Measurements from ENCODE around the gene GHSR. TPM values are rescaled to one million over a fixed set of nuclear protein-coding genes. Genes with fewer than 3 reads are reported as not detected.

The GHSR gene
- total RNA-seq, 1 experiment from 2014 or later = not detected

DNA sequence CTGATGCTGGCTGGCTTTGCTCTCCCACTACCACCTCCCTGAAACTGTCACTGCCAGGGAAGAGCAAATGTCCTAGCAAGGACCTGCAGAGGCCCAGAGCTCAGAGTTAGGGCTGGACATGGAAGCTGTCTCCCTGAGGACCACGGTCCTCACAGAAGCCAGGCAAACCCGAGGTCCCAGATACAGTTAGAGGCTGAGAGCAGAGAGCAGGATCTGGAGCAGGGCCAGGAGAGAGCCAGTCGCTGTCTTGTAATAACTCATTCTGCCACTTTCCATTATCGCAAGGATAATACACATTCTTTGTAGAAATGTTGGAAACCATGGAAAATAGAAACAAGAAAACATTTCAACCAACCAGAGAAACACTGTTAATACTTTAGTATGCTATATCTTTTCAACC, 10.1 kb downstream of the GHSR start:
- no peak for DNase-seq
- Histone ChIP-seq H3K4me3 (ENCODE audit: low read depth, low read length) (no peak overlapping the region), H3K4me1 (no peaks in the 10 kb centered on the region), H3K9me3 (no peaks in the 10 kb centered on the region), H3K27me3 (replicated peaks; ENCODE audit: control insufficient read depth, insufficient read depth, low read length) (no peaks in the 10 kb centered on the region), H3K36me3 (ENCODE audit: control insufficient read depth, insufficient read depth, low read length) (no peaks in the 10 kb centered on the region)
- H3K4me3 Mint-ChIP-seq (ENCODE audit: unreplicated experiment) = no peak overlapping the region
- BruUV-seq (replicated peaks) = no TSS peak
- peaks cover 3% of the 10 kb centered on the region for H3K27me3 Mint-ChIP-seq (ENCODE audit: insufficient read depth, unreplicated experiment)
- ChIA-PET POLR2A (no interaction called here), CTCF (interaction anchor here (0.7 kb wide), 1 partner anchor 15 kb away, joined by 3 read pairs; no protein-coding TSS in a partner anchor)
- TF ChIP-seq, protein P1, sequence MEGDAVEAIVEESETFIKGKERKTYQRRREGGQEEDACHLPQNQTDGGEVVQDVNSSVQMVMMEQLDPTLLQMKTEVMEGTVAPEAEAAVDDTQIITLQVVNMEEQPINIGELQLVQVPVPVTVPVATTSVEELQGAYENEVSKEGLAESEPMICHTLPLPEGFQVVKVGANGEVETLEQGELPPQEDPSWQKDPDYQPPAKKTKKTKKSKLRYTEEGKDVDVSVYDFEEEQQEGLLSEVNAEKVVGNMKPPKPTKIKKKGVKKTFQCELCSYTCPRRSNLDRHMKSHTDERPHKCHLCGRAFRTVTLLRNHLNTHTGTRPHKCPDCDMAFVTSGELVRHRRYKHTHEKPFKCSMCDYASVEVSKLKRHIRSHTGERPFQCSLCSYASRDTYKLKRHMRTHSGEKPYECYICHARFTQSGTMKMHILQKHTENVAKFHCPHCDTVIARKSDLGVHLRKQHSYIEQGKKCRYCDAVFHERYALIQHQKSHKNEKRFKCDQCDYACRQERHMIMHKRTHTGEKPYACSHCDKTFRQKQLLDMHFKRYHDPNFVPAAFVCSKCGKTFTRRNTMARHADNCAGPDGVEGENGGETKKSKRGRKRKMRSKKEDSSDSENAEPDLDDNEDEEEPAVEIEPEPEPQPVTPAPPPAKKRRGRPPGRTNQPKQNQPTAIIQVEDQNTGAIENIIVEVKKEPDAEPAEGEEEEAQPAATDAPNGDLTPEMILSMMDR (IDR thresholded peaks at IDR 0.05; ENCODE audit: insufficient read depth in 1 of 2, low read depth in 1 of 2, low read length in 1 of 2, severe bottlenecking in 1 of 2, unreplicated experiment in 1 of 2) = no peak
- H3K9me3 Mint-ChIP-seq (ENCODE audit: unreplicated experiment) = peaks cover 13% of the 10 kb centered on the region
- no peaks in the 10 kb centered on the region for H3K36me3 Mint-ChIP-seq (ENCODE audit: insufficient read depth, unreplicated experiment)
- H3K4me1 Mint-ChIP-seq (ENCODE audit: low read depth, unreplicated experiment) = no peaks in the 10 kb centered on the region
- intact Hi-C loops (cut with micrococcal nuclease; ENCODE audit: unreplicated experiment) = no loop called here
- H3K27ac Mint-ChIP-seq (ENCODE audit: unreplicated experiment) = no peak overlapping the region

DNA sequence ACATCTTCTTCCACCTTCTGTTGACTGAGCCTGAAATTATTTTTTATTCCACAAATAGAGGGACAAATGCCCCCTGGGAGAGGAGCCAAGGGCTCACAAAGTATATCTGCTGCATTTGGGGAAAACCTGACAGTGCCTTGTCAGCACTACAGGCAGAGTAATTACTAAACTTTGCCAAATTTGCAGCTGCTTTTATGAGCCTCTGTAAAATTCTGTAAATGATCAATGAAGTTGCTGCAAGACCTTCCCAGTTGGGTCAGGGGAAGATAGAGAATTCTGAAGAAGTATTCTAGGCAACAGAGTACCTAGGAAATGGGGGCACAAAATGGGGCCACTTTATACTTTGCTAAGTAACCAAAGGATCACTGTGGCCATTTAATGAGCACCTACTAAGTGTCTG, 10.5 kb downstream of the GHSR start:
- TF ChIP-seq, protein P1 (IDR thresholded peaks at IDR 0.05; ENCODE audit: insufficient read depth in 1 of 2, low read depth in 1 of 2, low read length in 1 of 2, severe bottlenecking in 1 of 2, unreplicated experiment in 1 of 2) = no peak
- Mint-ChIP-seq H3K9me3 (ENCODE audit: unreplicated experiment) (peaks cover 16% of the 10 kb centered on the region), H3K27me3 (ENCODE audit: insufficient read depth, unreplicated experiment) (peaks cover 3% of the 10 kb centered on the region), H3K36me3 (ENCODE audit: insufficient read depth, unreplicated experiment) (no peaks in the 10 kb centered on the region), H3K4me3 (ENCODE audit: unreplicated experiment) (no peak overlapping the region), H3K4me1 (ENCODE audit: low read depth, unreplicated experiment) (no peaks in the 10 kb centered on the region), H3K27ac (ENCODE audit: unreplicated experiment) (no peak overlapping the region)
- POLR2A ChIA-PET = no interaction called here
- DNase-seq = no peak
- CTCF ChIA-PET = interaction anchor here (0.7 kb wide), 1 partner anchor 15 kb away, joined by 3 read pairs; no protein-coding TSS in a partner anchor
- Histone ChIP-seq H3K36me3 (ENCODE audit: control insufficient read depth, insufficient read depth, low read length) (no peaks in the 10 kb centered on the region), H3K27me3 (replicated peaks; ENCODE audit: control insufficient read depth, insufficient read depth, low read length) (no peaks in the 10 kb centered on the region), H3K9me3 (no peaks in the 10 kb centered on the region), H3K4me3 (ENCODE audit: low read depth, low read length) (no peak overlapping the region), H3K4me1 (no peaks in the 10 kb centered on the region)
- intact Hi-C loops (cut with micrococcal nuclease; ENCODE audit: unreplicated experiment) = no loop called here
- no TSS peak for BruUV-seq (replicated peaks)

DNA sequence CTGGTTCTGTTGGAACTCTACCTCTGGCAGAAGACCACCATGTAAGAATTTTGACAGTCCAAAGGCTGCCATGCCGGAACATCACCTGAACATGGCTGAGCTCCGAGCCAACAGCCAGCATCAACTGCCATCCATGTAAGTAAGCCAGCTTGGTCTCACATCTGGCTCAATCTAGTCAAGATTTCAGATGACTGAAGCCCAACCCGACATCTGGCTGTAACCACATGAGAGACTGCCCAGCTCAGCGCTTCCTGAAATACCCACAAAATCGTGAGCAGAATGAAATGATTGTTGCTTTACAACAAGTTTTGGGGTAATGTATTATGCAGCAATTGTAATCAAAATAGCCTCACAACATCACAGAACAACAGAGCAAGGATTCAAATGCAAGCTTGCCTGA, 32.9 kb downstream of the GHSR start:
- no TSS peak for BruUV-seq (replicated peaks)
- TF ChIP-seq, protein P1 (IDR thresholded peaks at IDR 0.05; ENCODE audit: insufficient read depth in 1 of 2, low read depth in 1 of 2, low read length in 1 of 2, severe bottlenecking in 1 of 2, unreplicated experiment in 1 of 2) = no peak
- Histone ChIP-seq H3K27me3 (replicated peaks; ENCODE audit: control insufficient read depth, insufficient read depth, low read length) (no peaks in the 10 kb centered on the region), H3K9me3 (no peaks in the 10 kb centered on the region), H3K36me3 (ENCODE audit: control insufficient read depth, insufficient read depth, low read length) (no peaks in the 10 kb centered on the region), H3K4me1 (no peaks in the 10 kb centered on the region), H3K4me3 (ENCODE audit: low read depth, low read length) (no peak overlapping the region)
- DNase-seq = no peak
- POLR2A ChIA-PET = no interaction called here
- H3K36me3 Mint-ChIP-seq (ENCODE audit: insufficient read depth, unreplicated experiment) = no peaks in the 10 kb centered on the region
- H3K9me3 Mint-ChIP-seq (ENCODE audit: unreplicated experiment) = no peaks in the 10 kb centered on the region
- CTCF ChIA-PET = no interaction called here
- no peak overlapping the region for H3K27ac Mint-ChIP-seq (ENCODE audit: unreplicated experiment)
- no peak overlapping the region for H3K4me3 Mint-ChIP-seq (ENCODE audit: unreplicated experiment)
- peaks cover 9% of the 10 kb centered on the region for H3K27me3 Mint-ChIP-seq (ENCODE audit: insufficient read depth, unreplicated experiment)
- H3K4me1 Mint-ChIP-seq (ENCODE audit: low read depth, unreplicated experiment) = no peaks in the 10 kb centered on the region
- intact Hi-C loops (cut with micrococcal nuclease; ENCODE audit: unreplicated experiment) = no loop called here
